Kidney epithelial cell (primary cell): ENCODE measurements around the gene FCHSD2. TPM values are rescaled to one million over a fixed set of nuclear protein-coding genes. Genes with fewer than 3 reads are reported as not detected.

Experiments used
- DNase-seq: peaks from one replicate; pipeline ENCODE4 v3.0.0-alpha.2; 2010; ENCODE audit warnings: low read depth
- H3K27me3 ChIP-seq: 2 replicates; pipeline ENCODE4 v1.6.0; 2011; ENCODE audit warnings: low read length; ENCODE audit not compliant: control insufficient read depth, insufficient read depth
- H3K36me3 ChIP-seq: 2 replicates; pipeline ENCODE4 v1.5.1; 2011; ENCODE audit warnings: low read length; ENCODE audit not compliant: control insufficient read depth, insufficient read depth
- H3K4me3 ChIP-seq: 2 replicates; pipeline ENCODE4 v1.5.1; 2011; ENCODE audit warnings: low read depth, mild to moderate bottlenecking, control low read depth, low read length
- CTCF ChIP-seq: IDR thresholded peaks from 2 replicates; pipeline ENCODE4 v1.5.1; 2011; ENCODE audit warnings: mild to moderate bottlenecking, moderate library complexity, low read length, control low read depth, inconsistent platforms; ENCODE audit not compliant: insufficient read depth, poor library complexity, severe bottlenecking
- total RNA-seq: library from RNA; depleted of rRNA; stranded (reverse); fragments of >200 nt; gene quantifications from 2 replicates; pipeline ENCODE4 v1.2.3, GENCODE V29; 2015

FCHSD2 gene
- total RNA-seq, 1 donor from 2014 or later, result 13.2 TPM

- TF ChIP-seq CTCF, result no peak
- no peak for DNase-seq
- H3K4me3 ChIP-seq, result no peak overlapping the region
- no peaks in the 10 kb centered on the region for H3K36me3 ChIP-seq
- H3K27me3 ChIP-seq, result no peaks in the 10 kb centered on the region
These were observed 21.6 kb upstream of the FCHSD2 start for GRCh38 chr11:73163638-73164174.

DNA sequence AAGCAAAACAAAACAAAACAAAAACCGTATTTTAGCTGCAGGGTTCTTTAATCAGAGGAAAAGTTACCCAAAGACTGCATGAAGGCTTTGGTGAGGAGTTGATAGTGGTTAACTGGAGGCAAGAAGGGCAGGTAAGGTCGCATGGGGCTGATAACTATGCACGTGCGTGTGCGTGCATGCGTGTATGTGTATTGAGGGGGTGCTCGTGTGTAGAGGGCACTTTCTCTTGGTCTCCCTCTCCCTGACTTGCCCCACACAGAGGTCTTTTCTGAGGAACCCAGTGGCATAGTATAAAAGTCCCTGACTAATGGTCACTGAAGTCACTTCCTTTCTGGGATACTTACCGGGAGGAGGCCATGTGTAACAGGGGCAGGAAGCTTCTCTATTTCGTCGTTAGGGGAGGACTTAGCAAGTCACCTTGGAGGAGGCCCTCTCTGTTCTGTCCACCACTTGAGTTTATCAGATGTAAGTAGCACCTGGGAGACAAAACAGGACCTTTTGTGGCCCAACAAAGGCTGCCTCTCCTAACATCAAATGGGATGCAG, 20.1 kb upstream of the FCHSD2 start:
- no peak for TF ChIP-seq CTCF
- Histone ChIP-seq H3K4me3 (no peak overlapping the region), H3K27me3 (no peaks in the 10 kb centered on the region), H3K36me3 (no peaks in the 10 kb centered on the region)
- DNase-seq, result no peak

DNA sequence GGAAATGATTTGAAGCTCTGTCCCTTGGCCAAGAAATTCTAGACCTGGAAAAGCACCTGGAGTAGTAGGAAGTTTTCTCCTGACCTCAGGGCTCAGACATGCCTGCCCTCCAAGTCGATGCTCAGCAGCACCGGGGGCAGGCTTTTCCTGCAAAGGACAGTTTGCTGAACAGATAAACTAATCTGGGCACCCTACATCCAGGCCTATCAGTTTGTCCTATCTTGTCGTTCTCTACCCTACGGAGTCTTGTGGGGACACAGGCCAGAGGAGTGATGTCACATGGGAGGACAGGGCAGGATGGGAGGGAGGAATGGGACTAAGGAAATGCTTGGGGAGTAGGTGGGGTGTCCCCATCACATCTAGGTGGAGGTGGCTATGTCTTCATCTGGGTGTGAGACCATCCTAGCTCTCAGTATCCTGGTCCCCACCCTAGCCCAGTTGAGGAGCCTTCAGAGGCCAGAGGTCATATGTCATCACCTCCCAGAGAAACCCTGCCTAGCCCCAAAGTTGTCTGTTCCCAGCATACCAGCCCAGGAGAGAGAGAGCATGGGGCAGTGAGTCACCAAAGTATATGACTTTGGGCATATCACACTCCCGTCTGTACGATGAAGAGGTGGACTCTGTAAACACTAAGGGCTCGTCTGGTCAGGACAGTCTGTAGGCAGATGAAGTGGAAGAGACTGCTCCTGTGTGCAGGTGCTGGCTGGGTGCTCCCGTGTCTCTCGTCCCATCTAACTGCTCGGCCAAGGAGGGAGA, 18.1 kb upstream of the FCHSD2 start:
- DNase-seq, result no peak

GRCh38 chr11:73159297-73159696, 17.2 kb upstream of the FCHSD2 start:
- TF ChIP-seq CTCF, result no peak

More for the DNA sequence above, 18.1 kb upstream of the FCHSD2 start:
- H3K4me3 ChIP-seq, result no peak overlapping the region
- H3K36me3 ChIP-seq, result no peaks in the 10 kb centered on the region
- no peaks in the 10 kb centered on the region for H3K27me3 ChIP-seq
- TF ChIP-seq CTCF, result no peak

DNA sequence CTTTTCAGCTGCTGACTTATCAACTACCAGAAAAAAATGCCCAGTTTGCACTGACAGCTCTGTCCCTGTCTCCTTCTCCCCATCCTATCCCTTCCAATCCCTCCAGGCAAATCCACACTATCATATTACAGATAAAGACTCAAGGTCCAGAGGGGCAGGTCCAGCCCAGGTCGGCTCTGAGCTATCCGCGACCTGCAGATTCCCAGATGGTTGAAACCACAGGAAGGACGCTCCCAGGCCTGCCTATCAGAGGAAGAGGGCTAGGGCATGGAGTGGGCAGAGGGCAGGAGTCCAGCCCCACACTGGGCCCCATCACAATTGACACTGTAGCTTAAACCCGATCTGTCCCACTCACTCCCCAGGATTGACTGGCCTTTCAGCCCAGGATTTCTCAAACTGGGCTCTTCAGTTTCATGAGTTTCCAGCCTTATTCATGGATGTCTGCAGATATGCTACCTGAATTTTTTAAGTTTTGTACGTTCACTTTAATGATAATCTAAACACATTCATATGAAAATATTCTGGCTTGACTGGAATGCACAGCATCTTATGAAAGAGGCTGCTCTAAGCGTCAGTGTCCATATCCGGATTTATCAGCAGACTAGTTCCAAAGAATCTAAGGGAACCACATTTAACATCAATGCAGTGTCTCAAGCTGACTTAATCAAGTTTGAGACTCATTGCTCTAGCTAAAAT, 16.4 kb upstream of the FCHSD2 start:
- no peak for TF ChIP-seq CTCF
- no peak for DNase-seq
- H3K27me3 ChIP-seq, result no peaks in the 10 kb centered on the region
- no peaks in the 10 kb centered on the region for H3K36me3 ChIP-seq
- no peak overlapping the region for H3K4me3 ChIP-seq

More at GRCh38 chr11:73159297-73159696, 17.2 kb upstream of the FCHSD2 start:
- DNase-seq, result no peak
- Histone ChIP-seq H3K4me3 (no peak overlapping the region), H3K27me3 (no peaks in the 10 kb centered on the region), H3K36me3 (no peaks in the 10 kb centered on the region)
